Naive B cell (primary cell): Measurements from ENCODE around the gene TKTL1. TPM values are rescaled to one million over a fixed set of nuclear protein-coding genes. Genes with fewer than 3 reads are reported as not detected.

Source experiments
- ATAC-seq, 2 donors: fragments of 150-1000 bp; cut with Tn5 transposase; 2 replicates each; pipeline ENCODE4 v1.10.0; 2021; ENCODE audit warnings: low read depth in 2 of 2, mild to moderate bottlenecking in 2 of 2, moderate library complexity in 2 of 2
- DNase-seq: peaks from one replicate; pipeline ENCODE4 v3.0.0; 2022
- H3K27ac Mint-ChIP-seq, 6 donors: one replicate each; pipeline ENCODE4 v1.8.0; 2020 to 2022; ENCODE audit warnings: mild to moderate bottlenecking in 6 of 6, mixed read lengths in 6 of 6, moderate library complexity in 5 of 6, inconsistent platforms in 2 of 6
- H3K27me3 Mint-ChIP-seq, 3 donors: one replicate each; pipeline ENCODE4 v1.8.0; 2021 to 2022; ENCODE audit warnings: mixed read lengths in 3 of 3, mild to moderate bottlenecking in 1 of 3
- H3K36me3 Mint-ChIP-seq, 2 donors: one replicate each; pipeline ENCODE4 v1.8.0; 2020 to 2022; ENCODE audit warnings: mixed read lengths in 2 of 2, inconsistent platforms in 1 of 2, mild to moderate bottlenecking in 1 of 2
- H3K4me1 Mint-ChIP-seq, 3 donors: one replicate each; pipeline ENCODE4 v1.8.0; 2020 to 2022; ENCODE audit warnings: mixed read lengths in 3 of 3, inconsistent platforms in 1 of 3, mild to moderate bottlenecking in 1 of 3, moderate library complexity in 1 of 3
- H3K4me3 Mint-ChIP-seq, 8 donors: one replicate each; pipeline ENCODE4 v1.8.0; 2020 to 2022; ENCODE audit warnings: mild to moderate bottlenecking in 8 of 8, mixed read lengths in 8 of 8, moderate library complexity in 8 of 8, inconsistent platforms in 2 of 8
- H3K9me3 Mint-ChIP-seq, 7 donors: one replicate each; pipeline ENCODE4 v1.8.0; 2020 to 2022; ENCODE audit warnings: mixed read lengths in 7 of 7, mild to moderate bottlenecking in 5 of 7, inconsistent platforms in 2 of 7, moderate library complexity in 1 of 7
- polyA plus RNA-seq, 6 donors: library from polyadenylated mRNA; unstranded; fragments of 300-500 nt; fragmentation: Illumina TruSeq; gene quantifications; one replicate each; pipeline ENCODE4 v1.2.3, GENCODE V29; 2021; ENCODE audit warnings: low read depth in 6 of 6

The TKTL1 gene
- polyA plus RNA-seq, 6 donors from 2014 or later = 0.27 to 0.57 (median 0.38) TPM; not detected in 1

GRCh38 chrX:154363706-154364439 is 68.3 kb downstream of the TKTL1 start:
- H3K27ac Mint-ChIP-seq = peak overlapping the region in 2 of 6 donors; percentile 69 to 81
- no peak for ATAC-seq
- H3K36me3 Mint-ChIP-seq = no peaks in the 10 kb centered on the region
- no peaks in the 10 kb centered on the region for H3K9me3 Mint-ChIP-seq
- H3K4me3 Mint-ChIP-seq = peak overlapping the region in 1 of 8 donors; percentile 22
- DNase-seq = no peak
- peaks cover 5 to 13% (median 7%) of the 10 kb centered on the region in 3 donors for H3K4me1 Mint-ChIP-seq
- no peaks in the 10 kb centered on the region for H3K27me3 Mint-ChIP-seq

GRCh38 chrX:154365052-154365600 is 69.5 kb downstream of the TKTL1 start:
- H3K27me3 Mint-ChIP-seq = no peaks in the 10 kb centered on the region

GRCh38 chrX:154365997-154366665 is 70.5 kb downstream of the TKTL1 start:
- Mint-ChIP-seq H3K9me3 (no peaks in the 10 kb centered on the region), H3K36me3 (no peaks in the 10 kb centered on the region), H3K4me1 (peaks cover 5 to 15% (median 13%) of the 10 kb centered on the region in 3 donors), H3K27ac (no peak overlapping the region), H3K27me3 (no peaks in the 10 kb centered on the region), H3K4me3 (peak overlapping the region in 1 of 8 donors; percentile 47)
- ATAC-seq = no peak
- DNase-seq = no peak

More at GRCh38 chrX:154365052-154365600, 69.5 kb downstream of the TKTL1 start:
- Mint-ChIP-seq H3K4me1 (peaks cover 5 to 15% (median 13%) of the 10 kb centered on the region in 3 donors), H3K27ac (peak overlapping the region in 2 of 6 donors; percentile 14 to 19), H3K36me3 (no peaks in the 10 kb centered on the region), H3K9me3 (no peaks in the 10 kb centered on the region), H3K4me3 (peak overlapping the region in 1 of 8 donors; percentile 18)
- no peak for DNase-seq
- no peak for ATAC-seq

- H3K9me3 Mint-ChIP-seq = no peaks in the 10 kb centered on the region
- no peaks in the 10 kb centered on the region for H3K36me3 Mint-ChIP-seq
- no peak for ATAC-seq
- H3K4me1 Mint-ChIP-seq = peaks cover 5 to 15% (median 13%) of the 10 kb centered on the region in 3 donors
- no peak overlapping the region for H3K4me3 Mint-ChIP-seq
- peak overlapping the region in 3 of 6 donors; percentile 33 to 84 (median 41) for H3K27ac Mint-ChIP-seq
- no peaks in the 10 kb centered on the region for H3K27me3 Mint-ChIP-seq
- DNase-seq = no peak
Measured at GRCh38 chrX:154366666-154367055, 71.1 kb downstream of the TKTL1 start.

- H3K36me3 Mint-ChIP-seq = no peaks in the 10 kb centered on the region
- H3K27me3 Mint-ChIP-seq = no peaks in the 10 kb centered on the region
- H3K4me1 Mint-ChIP-seq = peaks cover 5 to 18% (median 15%) of the 10 kb centered on the region in 3 donors
- peak overlapping the region; percentile 41 to 93 (median 93) for H3K27ac Mint-ChIP-seq
- ATAC-seq = no peak
- no peaks in the 10 kb centered on the region for H3K9me3 Mint-ChIP-seq
- peak overlapping the region in 7 of 8 donors; percentile 79 to 88 (median 83) for H3K4me3 Mint-ChIP-seq
- DNase-seq = no peak
Measured at GRCh38 chrX:154367474-154368308, 72.1 kb downstream of the TKTL1 start.

- peak; percentile 68 to 69 for ATAC-seq
- Mint-ChIP-seq H3K36me3 (no peaks in the 10 kb centered on the region), H3K27me3 (no peaks in the 10 kb centered on the region)
Measured at GRCh38 chrX:154368630-154369448, 73.2 kb downstream of the TKTL1 start.

GRCh38 chrX:154369449-154370299 is 74.1 kb downstream of the TKTL1 start:
- no peaks in the 10 kb centered on the region for H3K27me3 Mint-ChIP-seq
- H3K4me3 Mint-ChIP-seq = peak overlapping the region; percentile 82 to 99 (median 90)
- no peak for ATAC-seq
- peaks cover 5 to 22% (median 21%) of the 10 kb centered on the region in 3 donors for H3K4me1 Mint-ChIP-seq
- peak overlapping the region; percentile 51 to 97 (median 95) for H3K27ac Mint-ChIP-seq
- no peaks in the 10 kb centered on the region for H3K36me3 Mint-ChIP-seq
- DNase-seq = peak; percentile 45
- H3K9me3 Mint-ChIP-seq = no peaks in the 10 kb centered on the region

More at GRCh38 chrX:154368630-154369448, 73.2 kb downstream of the TKTL1 start:
- Mint-ChIP-seq H3K9me3 (no peaks in the 10 kb centered on the region), H3K4me3 (peak overlapping the region; percentile 79 to 99 (median 84)), H3K27ac (peak overlapping the region; percentile 69 to 96 (median 93)), H3K4me1 (peaks cover 5 to 22% (median 21%) of the 10 kb centered on the region in 3 donors)
- peak; percentile 90 for DNase-seq

GRCh38 chrX:154370300-154371016 is 74.9 kb downstream of the TKTL1 start:
- H3K27me3 Mint-ChIP-seq = no peaks in the 10 kb centered on the region
- no peak for DNase-seq
- peak overlapping the region; percentile 89 to 97 (median 95) for H3K27ac Mint-ChIP-seq
- ATAC-seq = no peak
- H3K4me1 Mint-ChIP-seq = peaks cover 5 to 22% (median 21%) of the 10 kb centered on the region in 3 donors
- H3K4me3 Mint-ChIP-seq = peak overlapping the region; percentile 82 to 99 (median 91)
- no peaks in the 10 kb centered on the region for H3K36me3 Mint-ChIP-seq
- no peaks in the 10 kb centered on the region for H3K9me3 Mint-ChIP-seq

GRCh38 chrX:154371017-154371788 is 75.6 kb downstream of the TKTL1 start:
- DNase-seq = peak; percentile 89
- H3K27ac Mint-ChIP-seq = peak overlapping the region; percentile 67 to 94 (median 89)
- no peaks in the 10 kb centered on the region for H3K9me3 Mint-ChIP-seq
- peak overlapping the region; percentile 82 to 93 (median 88) for H3K4me3 Mint-ChIP-seq
- no peaks in the 10 kb centered on the region for H3K36me3 Mint-ChIP-seq
- ATAC-seq = peak; percentile 63 to 67
- no peaks in the 10 kb centered on the region for H3K27me3 Mint-ChIP-seq
- H3K4me1 Mint-ChIP-seq = peaks cover 5 to 22% (median 21%) of the 10 kb centered on the region in 3 donors

- peaks cover 5 to 21% (median 19%) of the 10 kb centered on the region in 3 donors for H3K4me1 Mint-ChIP-seq
- H3K36me3 Mint-ChIP-seq = no peaks in the 10 kb centered on the region
- no peak for ATAC-seq
- H3K9me3 Mint-ChIP-seq = no peaks in the 10 kb centered on the region
- DNase-seq = no peak
- H3K4me3 Mint-ChIP-seq = peak overlapping the region; percentile 33 to 93 (median 69)
- no peaks in the 10 kb centered on the region for H3K27me3 Mint-ChIP-seq
- peak overlapping the region in 1 of 6 donors; percentile 60 for H3K27ac Mint-ChIP-seq
Measured at GRCh38 chrX:154371789-154372300, 76.2 kb downstream of the TKTL1 start.
